Osteoblast (primary cell): ENCODE results near the gene PCDHGA1. TPM values are rescaled to one million over a fixed set of nuclear protein-coding genes. Genes with fewer than 3 reads are reported as not detected.
A peak's percentile ranks its signal among the peaks of the same experiment; 100 is the strongest.

Experiments used
- DNase-seq: peaks from one replicate; pipeline ENCODE4 v3.0.0; 2011; ENCODE audit warnings: low spot score, mixed read lengths; ENCODE audit not compliant: insufficient read length; ENCODE audit errors: missing footprints
- H2AFZ ChIP-seq: 2 replicates; pipeline ENCODE4 v1.6.0; 2011; ENCODE audit warnings: mild to moderate bottlenecking, low read length
- H3K27ac ChIP-seq: 2 replicates; pipeline ENCODE4 v1.5.1; 2011; ENCODE audit warnings: mild to moderate bottlenecking, low read depth, low read length, moderate library complexity
- H3K27me3 ChIP-seq: 2 replicates; pipeline ENCODE4 v1.6.0; 2012; ENCODE audit warnings: mild to moderate bottlenecking, control low read depth, inconsistent platforms, low read length, moderate library complexity; ENCODE audit not compliant: insufficient read depth
- H3K36me3 ChIP-seq: 2 replicates; pipeline ENCODE4 v1.5.1; 2011; ENCODE audit warnings: mild to moderate bottlenecking, low read length, control low read depth, moderate library complexity; ENCODE audit not compliant: insufficient read depth
- H3K4me1 ChIP-seq: 2 replicates; pipeline ENCODE4 v1.5.1; 2011; ENCODE audit warnings: mild to moderate bottlenecking, low read length, control low read depth, moderate library complexity; ENCODE audit not compliant: insufficient read depth
- H3K4me2 ChIP-seq: 2 replicates; pipeline ENCODE4 v1.6.0; 2011; ENCODE audit warnings: mild to moderate bottlenecking, low read length; ENCODE audit not compliant: insufficient read depth
- H3K4me3 ChIP-seq: fragments of 200-600 bp; sonication (generic); 3 replicates; pipeline ENCODE4 v1.5.1; 2012; ENCODE audit warnings: mild to moderate bottlenecking, low read length, inconsistent platforms; ENCODE audit not compliant: insufficient read depth
- H3K79me2 ChIP-seq: 2 replicates; pipeline ENCODE4 v1.6.0; 2012; ENCODE audit warnings: mild to moderate bottlenecking, low read length, control low read depth, inconsistent platforms; ENCODE audit not compliant: insufficient read depth
- H3K9me3 ChIP-seq: 2 replicates; pipeline ENCODE4 v1.5.1; 2011; ENCODE audit warnings: low read depth, low read length, control low read depth
- H4K20me1 ChIP-seq: 2 replicates; pipeline ENCODE4 v1.6.0; 2012; ENCODE audit warnings: mild to moderate bottlenecking, low read length, control low read depth; ENCODE audit not compliant: insufficient read depth
- CTCF ChIP-seq: IDR thresholded peaks from 2 replicates; pipeline ENCODE4 v1.5.1; 2011; ENCODE audit warnings: mild to moderate bottlenecking, low read depth, low read length, moderate library complexity; ENCODE audit errors: extremely low read depth
- total RNA-seq: library from RNA; depleted of rRNA; stranded (reverse); fragments of >200 nt; gene quantifications from 2 replicates; pipeline ENCODE4 v1.2.3, GENCODE V29; 2012

Gene PCDHGA1
- total RNA-seq, 1 donor: 1.1 TPM

- Histone ChIP-seq H3K27ac (peak overlapping the region; percentile 87), H4K20me1 (no peaks in the 10 kb centered on the region)
These were observed 178.1 kb downstream of the PCDHGA1 start for GRCh38 chr5:141508440-141508797.

GRCh38 chr5:141508798-141509611 is 178.7 kb downstream of the PCDHGA1 start:
- H3K27ac ChIP-seq: peak overlapping the region; percentile 87
- no peaks in the 10 kb centered on the region for H3K9me3 ChIP-seq
- no peaks in the 10 kb centered on the region for H3K27me3 ChIP-seq
- no peak for TF ChIP-seq CTCF
- H3K4me1 ChIP-seq: peaks cover 52% of the 10 kb centered on the region
- H3K4me2 ChIP-seq: peak overlapping the region; percentile 85
- H3K4me3 ChIP-seq: peak overlapping the region; percentile 62
- no peaks in the 10 kb centered on the region for H4K20me1 ChIP-seq
- H3K79me2 ChIP-seq: peaks cover 15% of the 10 kb centered on the region
- DNase-seq: peak; percentile 99
- no peak overlapping the region for H2AFZ ChIP-seq
- peaks cover 33% of the 10 kb centered on the region for H3K36me3 ChIP-seq

More at GRCh38 chr5:141508440-141508797, 178.1 kb downstream of the PCDHGA1 start:
- H3K36me3 ChIP-seq: peaks cover 36% of the 10 kb centered on the region
- H3K27me3 ChIP-seq: no peaks in the 10 kb centered on the region
- peaks cover 46% of the 10 kb centered on the region for H3K4me1 ChIP-seq
- H3K4me3 ChIP-seq: peak overlapping the region; percentile 62
- peaks cover 15% of the 10 kb centered on the region for H3K79me2 ChIP-seq
- H2AFZ ChIP-seq: no peak overlapping the region
- DNase-seq: peak; percentile 68
- H3K4me2 ChIP-seq: peak overlapping the region; percentile 85
- H3K9me3 ChIP-seq: no peaks in the 10 kb centered on the region
- no peak for TF ChIP-seq CTCF

- peaks cover 11% of the 10 kb centered on the region for H3K79me2 ChIP-seq
- no peaks in the 10 kb centered on the region for H3K27me3 ChIP-seq
- peaks cover 63% of the 10 kb centered on the region for H3K4me1 ChIP-seq
- no peaks in the 10 kb centered on the region for H4K20me1 ChIP-seq
- DNase-seq: no peak
- H3K4me3 ChIP-seq: no peak overlapping the region
- H3K27ac ChIP-seq: peak overlapping the region; percentile 87
- H2AFZ ChIP-seq: no peak overlapping the region
- H3K9me3 ChIP-seq: no peaks in the 10 kb centered on the region
- no peak for TF ChIP-seq CTCF
- no peak overlapping the region for H3K4me2 ChIP-seq
- peaks cover 32% of the 10 kb centered on the region for H3K36me3 ChIP-seq
These were observed 179.8 kb downstream of the PCDHGA1 start for GRCh38 chr5:141510160-141510559.

GRCh38 chr5:141510850-141511601 is 180.7 kb downstream of the PCDHGA1 start:
- H3K79me2 ChIP-seq: peaks cover 8% of the 10 kb centered on the region
- no peak for TF ChIP-seq CTCF
- peak overlapping the region; percentile 96 for H3K27ac ChIP-seq
- H3K27me3 ChIP-seq: no peaks in the 10 kb centered on the region
- no peaks in the 10 kb centered on the region for H3K9me3 ChIP-seq
- peaks cover 71% of the 10 kb centered on the region for H3K4me1 ChIP-seq
- no peak overlapping the region for H3K4me2 ChIP-seq
- DNase-seq: no peak
- no peak overlapping the region for H3K4me3 ChIP-seq
- H2AFZ ChIP-seq: no peak overlapping the region
- H3K36me3 ChIP-seq: peaks cover 23% of the 10 kb centered on the region
- H4K20me1 ChIP-seq: no peaks in the 10 kb centered on the region
